HG02763 (cell line): ENCODE measurements around the gene SLC9A2.

Source experiments
- ATAC-seq: cut with Tn5 transposase; IDR thresholded peaks from one replicate; pipeline ENCODE4 v1.9.1; 2021; ENCODE audit warnings: mild to moderate bottlenecking, moderate library complexity; ENCODE audit not compliant: unreplicated experiment

Gene SLC9A2

DNA sequence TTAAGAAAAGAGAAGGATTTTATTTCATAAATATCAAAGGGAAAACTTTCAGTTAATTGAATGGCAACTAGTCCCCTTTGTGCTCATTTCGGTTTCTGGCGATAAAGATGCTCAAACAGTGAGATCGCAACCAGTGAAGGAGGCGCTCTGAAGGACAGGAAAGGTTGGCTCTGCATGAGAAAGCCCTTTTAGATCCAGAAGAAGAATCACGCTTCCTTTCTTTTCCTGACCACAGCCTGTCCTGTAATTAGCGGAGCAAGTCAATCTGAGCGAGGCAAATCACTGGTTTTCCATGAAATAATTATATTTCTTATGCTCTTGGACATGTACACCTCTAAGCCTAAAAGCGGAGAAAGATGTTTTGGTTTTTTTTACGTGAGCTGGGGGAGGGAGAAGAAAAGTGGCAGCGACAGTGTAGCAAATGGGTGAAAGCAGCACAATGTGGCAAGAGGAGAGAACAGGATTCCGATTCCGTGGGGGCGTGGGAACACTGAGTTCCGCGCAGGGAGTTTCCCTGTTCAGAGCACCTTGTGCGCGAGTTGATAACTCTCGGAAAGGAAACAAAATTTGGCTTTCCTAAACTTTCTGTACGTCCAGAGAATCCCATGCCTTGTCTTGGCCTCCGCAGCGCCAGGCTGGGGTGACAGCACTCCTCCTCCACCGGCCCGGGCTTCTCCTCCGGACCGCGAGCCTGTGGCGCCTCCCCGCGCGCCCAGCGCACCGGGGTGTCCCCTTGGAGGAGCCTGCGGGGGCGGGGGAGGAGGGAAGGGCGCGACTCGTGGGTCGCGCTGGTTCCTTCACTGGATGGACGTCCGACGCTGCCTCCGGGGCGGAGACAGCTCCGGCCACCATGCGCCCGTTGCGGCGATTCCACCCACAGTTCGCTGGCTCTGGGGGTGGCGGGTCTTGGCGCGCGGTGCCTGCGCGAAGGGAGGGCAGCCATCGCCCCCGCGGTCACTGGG lies 620 bp upstream of the SLC9A2 start:
- no peak for ATAC-seq

DNA sequence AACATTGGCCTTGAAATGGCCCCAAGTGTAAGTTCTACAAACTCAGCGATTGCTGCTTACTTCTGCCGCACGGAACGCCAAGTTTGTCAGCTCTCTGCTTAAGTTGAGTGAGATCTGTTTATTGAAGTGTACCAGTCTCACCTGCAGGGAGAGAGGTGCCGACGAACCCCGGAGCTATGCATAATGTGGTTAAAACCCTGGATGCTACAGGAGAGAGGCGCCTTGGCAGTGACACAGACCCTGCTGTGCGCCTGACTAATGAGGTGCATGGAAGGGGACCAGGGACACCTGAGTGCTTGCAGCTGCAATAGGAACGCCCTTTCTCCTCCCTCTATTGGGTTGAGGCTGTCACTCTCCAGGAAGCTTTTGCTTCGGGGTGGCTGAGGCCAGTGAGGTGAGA lies 979 bp downstream of the SLC9A2 start:
- no peak for ATAC-seq

DNA sequence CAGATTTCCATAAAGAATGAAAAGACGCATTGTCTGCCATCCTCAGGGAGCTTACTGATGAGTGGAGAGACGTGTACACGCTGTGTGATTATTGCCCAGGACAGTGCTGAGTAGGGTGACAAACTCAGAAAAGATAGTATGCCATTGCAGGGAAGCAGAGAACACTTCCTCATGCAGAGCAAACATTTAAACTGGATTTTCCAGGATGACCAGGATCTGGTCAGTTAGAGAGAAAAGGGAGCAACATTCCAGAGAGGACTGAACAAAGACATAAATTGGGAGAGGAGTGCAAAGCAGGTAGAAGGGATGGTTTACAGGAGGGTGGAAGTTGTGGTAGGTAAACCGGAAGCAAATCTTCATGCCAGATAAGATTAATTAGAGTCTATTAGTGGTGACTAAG lies 2.3 kb downstream of the SLC9A2 start:
- no peak for ATAC-seq

DNA sequence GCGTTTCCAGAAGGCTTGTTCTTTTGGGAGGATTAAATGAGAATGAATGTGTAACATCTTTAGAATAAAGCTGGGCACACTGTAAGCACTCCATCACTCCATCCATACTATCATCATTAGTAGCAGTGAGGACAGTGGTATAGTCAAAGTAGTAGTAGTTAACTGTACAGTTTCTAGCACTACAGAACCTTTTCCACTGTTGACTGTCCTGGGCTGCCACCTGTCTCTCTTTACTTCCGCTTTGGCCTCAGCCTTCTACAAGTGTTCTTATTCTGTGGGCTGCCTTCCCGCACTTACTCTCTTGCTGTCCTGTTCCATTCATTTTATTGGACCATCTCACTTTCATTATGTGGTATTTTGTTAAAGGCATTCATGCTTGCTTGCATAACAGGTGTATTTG lies 3.3 kb downstream of the SLC9A2 start:
- no peak for ATAC-seq

DNA sequence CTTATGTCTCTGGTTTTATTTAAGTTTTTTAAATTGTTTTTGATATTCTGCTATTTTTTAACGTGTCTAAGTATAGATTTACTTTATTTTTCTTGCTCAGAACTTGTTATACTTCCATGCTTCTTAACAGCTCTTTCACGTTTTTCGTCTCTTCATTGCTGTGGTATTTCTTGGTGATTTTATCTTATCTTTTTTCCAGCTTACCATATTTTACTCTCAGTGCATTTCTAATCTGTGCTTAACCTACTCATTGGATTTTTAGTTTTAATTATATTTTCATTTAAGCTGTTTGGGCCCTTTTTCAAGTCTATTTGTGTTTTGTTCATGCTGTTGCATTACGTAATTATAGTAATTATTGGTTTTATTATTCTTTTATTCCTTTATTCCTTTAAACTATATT lies 11.1 kb downstream of the SLC9A2 start:
- no peak for ATAC-seq

DNA sequence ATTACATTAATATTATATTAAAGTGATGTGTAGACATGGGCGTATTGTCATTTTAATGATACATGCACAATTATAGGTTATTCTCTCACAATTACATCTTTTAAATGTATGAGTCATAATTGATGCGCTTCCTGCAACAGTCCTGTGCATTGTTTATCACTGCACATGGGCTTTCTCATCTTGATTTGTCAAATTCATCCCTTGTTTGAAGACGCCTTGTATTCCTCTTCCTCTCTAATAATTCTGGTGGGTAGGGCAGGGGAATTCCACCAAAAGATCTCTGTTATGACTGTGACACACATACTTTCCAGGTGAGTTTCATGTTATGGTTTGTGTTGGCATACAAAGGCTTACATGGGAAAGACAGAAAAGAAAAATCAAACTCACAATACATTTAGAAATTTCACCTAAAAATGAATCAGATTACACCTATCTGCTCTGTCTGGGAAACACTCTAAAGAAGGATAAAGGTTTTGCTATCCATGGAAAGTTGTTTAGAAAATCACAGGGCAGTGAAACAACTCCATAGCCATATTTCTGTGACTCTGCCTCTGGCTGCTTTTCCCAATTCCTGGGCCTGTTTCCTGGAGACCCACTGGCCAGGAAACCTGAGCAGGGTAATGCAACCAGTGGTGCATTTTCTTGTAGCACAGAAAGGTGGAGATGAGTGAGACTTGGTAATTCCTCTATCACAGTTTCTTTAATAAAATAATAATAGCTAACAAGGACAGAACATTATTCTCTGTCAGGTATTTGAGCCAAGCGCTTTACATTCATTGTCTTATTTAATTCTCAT lies 13.2 kb downstream of the SLC9A2 start:
- ATAC-seq = no peak

DNA sequence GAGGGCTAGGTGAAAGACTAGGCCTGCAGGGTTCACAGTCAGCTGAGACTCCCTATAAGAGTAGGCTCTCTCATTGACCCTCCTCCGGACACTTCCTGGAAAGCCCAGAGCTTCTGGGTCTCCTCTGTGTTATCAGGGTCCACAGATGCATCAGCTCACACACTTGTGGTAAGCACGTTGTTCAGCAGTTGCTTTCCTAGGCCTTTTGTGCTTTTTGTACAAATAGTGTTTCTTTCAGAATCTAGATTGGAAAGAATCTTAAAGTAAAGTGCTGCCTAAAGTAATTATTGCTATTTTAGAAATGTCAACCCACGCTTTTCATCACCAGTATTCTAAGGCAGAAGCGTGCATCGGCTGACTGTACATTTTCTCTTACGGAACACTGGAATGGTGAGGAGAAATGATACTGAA lies 15.5 kb downstream of the SLC9A2 start:
- no peak for ATAC-seq

DNA sequence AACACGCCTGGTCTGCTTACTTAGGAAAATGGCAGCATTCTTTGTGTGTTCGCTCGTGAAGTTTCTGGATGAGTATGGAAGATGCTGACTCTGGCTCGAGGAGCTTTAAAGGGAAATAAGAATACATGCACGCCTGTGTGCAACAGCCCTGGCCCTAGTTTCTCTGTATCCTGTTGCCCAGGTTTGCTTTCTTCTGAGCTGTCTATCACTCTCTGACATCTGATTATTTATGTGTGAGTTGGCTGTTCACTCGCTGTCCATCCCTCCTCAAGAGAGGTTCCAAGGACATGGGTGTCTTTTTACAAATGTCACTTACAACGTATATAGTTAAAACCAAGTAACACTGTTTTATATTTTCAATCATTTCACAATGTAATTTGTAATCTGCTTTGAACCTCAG lies 16.0 kb downstream of the SLC9A2 start:
- no peak for ATAC-seq

DNA sequence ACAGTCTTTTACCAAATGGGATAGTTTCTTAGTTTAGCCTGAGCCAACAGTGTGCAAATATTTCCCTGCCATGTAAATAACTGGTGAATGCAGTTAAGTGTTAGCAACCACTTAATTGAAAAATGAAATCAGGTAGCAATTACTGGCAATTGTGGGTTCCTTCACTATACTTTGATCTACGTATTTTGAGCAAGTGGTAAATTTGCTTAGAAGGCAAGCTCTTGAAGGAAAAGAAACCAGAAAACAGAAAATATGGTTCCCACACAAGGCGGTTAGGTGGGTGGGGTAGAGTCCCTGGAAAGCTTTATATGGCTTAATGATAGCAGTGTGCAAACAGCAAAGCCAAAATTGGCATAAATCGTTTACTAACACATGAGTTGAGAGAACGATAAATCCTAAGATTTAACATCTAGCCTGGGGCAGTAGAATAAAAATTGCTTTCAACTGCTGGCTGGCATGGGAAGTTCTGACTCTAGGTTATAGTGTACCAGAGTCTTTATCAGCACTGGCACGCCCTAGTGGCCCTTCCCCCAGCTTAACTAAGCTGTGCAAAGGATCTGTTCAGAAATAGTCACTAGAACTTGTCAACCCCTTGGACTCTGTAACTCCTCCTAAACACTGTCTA lies 17.0 kb downstream of the SLC9A2 start:
- no peak for ATAC-seq

DNA sequence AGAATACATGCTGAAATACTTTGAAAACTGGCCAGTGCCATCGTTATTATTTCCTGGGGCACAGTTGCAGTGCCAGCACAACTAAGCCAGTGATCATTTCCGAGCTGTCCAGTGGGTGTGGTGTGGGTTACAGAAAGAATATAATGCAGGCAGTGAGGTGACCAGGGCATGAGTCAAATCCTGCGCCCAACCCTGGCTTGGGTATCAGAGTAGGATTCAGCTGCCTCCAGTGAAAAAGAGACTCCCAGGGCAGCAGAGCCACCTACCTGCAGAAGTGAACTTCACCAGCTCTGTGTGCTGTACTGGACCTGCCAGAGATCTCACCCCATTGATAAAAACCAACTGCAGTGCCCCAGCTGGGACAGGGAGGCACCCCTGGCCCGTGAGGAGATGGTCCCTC lies 18.0 kb downstream of the SLC9A2 start:
- no peak for ATAC-seq

DNA sequence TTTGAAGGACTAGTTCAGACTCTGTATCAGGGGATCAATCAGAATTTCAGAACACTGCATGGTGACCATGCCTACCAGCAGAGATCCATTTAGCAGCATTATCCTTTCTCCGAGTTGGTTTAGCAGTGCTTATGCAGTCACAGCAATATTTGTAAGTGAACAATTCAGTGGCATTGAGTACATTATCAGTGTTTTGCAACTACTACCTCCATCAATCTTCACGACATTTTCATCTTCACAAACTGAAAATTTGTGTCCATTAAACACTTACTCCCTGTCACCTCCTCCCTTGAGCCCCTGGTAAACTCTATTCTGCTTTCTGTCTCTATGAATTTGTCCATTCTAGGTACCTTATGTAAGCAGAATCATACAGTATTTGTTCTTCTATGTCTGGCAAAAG lies 20.1 kb downstream of the SLC9A2 start:
- ATAC-seq = no peak

DNA sequence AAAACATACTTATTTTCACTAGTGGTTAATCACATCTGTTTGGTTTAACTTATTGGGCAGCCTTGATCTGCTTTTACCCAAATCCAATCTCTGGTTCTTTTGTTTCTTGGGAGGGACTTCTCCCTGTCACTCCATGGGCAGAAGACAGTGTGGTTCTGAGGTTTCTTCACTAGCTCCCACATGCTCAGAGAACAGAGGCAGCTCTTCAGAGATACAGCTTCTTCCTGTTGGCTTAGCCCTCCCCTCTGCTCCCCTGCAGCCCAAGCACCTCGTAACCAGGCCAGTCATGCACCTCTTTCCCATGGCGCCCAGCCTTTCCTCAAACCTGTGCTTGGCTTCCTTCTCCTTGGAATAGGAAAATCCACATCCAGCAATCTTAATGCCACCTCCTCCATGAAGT lies 32.8 kb downstream of the SLC9A2 start:
- ATAC-seq = no peak

DNA sequence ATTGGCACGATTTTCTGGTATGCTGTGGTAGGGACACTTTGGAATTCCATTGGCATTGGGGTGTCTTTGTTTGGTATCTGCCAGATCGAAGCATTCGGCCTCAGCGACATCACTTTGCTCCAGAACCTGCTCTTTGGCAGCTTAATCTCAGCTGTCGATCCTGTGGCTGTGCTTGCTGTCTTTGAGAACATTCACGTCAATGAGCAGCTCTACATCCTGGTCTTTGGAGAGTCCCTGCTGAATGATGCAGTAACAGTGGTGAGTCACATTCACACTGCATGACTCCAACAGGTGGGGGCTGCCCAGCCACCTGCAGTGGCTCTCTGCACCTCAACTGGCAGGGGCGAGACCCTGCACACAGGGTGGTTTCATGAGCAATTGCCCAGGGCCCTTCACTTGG lies 38.4 kb downstream of the SLC9A2 start:
- ATAC-seq = no peak

DNA sequence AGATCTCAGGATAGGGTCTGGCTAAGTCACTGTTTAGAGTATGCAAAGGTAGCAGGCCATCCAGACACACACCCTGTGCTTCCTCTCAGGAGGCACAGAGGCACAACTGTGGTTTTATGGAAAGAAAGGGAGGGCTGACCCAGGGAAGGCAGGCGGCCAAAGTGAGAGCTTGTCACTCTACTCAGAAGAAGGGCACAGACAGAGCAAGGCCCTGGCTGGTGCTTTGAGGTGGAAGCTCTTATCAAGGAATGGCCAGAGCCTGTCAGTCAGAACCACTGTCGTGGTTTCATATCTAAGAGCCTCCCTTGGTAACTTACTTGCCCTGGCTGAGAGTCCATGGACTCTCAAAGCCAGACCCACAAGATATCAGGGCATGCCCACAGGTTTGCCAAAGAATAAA lies 40.7 kb downstream of the SLC9A2 start:
- ATAC-seq = no peak

DNA sequence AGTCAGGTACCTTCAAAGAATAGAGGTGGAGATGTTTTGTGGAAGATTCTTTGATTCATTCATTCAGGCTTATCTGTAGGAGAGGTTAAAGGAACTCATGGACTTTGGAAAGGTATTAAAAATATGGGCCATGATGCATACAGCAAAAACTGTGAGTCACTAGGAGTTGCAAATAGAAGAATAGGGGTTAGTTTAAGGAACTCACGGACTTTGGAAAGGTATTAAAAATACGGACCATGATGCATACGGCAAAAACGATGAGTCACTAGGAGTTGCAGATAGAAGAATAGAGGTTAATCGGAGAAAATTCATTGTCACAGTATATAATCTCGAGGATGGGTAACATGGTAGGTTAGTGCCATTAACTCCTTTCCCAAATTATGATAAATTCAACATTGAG lies 41.2 kb downstream of the SLC9A2 start:
- no peak for ATAC-seq

DNA sequence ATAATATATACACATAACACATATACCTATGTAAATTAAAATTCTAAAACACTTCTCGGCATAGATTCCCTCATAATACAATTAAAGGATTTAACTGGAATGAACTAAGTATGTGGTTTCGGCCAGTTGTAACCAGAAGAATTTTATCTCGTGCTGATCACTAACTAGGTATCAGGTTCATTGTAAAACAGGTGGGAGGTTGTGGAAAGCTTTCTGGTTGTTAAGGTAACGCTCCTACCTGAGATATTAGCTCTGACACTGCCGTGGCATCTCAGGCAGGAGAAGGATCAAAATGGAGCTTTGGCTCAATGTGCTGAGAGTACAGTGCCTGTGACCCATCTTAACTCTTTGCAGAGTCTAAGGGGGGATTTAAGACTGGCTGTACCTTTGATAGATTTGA lies 42.5 kb downstream of the SLC9A2 start:
- ATAC-seq = no peak

DNA sequence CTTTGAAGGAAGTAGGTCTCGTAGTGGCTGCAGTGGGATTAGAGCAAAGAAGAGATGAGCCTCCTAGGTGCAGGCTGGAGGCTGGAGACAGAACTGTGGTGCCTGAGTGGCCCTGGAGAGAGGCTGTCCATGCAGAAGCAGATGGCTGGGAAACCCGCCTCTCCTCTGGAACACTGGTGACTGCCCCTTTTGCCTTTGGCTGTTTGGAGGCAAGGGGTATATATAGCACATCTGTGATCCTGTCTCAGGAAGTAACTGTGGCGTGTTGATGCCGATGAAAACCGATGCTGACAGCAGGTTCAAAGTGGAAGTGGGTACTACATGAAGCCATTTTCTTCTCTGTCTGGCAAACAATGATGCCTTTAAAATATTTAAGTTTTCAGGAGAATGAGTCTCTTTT lies 43.5 kb downstream of the SLC9A2 start:
- no peak for ATAC-seq

DNA sequence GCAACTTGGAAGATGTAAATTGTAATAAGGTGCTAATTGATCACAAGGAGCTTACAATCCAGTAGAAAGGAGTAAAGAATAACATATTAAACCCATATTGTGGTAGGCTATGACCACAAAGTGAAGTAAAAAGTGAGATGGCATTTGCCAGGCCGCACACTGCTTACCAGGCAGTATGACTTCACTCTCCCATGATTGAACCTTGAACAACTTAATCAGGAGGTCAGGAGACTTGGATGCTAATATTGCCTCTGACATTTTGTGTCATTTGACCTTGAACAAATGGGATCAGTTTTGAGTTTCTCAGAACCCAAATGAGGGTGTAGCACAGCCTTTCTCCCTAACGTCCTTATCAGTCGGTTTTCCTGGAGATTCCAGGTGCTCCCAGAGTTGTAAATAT lies 44.0 kb downstream of the SLC9A2 start:
- ATAC-seq = no peak

DNA sequence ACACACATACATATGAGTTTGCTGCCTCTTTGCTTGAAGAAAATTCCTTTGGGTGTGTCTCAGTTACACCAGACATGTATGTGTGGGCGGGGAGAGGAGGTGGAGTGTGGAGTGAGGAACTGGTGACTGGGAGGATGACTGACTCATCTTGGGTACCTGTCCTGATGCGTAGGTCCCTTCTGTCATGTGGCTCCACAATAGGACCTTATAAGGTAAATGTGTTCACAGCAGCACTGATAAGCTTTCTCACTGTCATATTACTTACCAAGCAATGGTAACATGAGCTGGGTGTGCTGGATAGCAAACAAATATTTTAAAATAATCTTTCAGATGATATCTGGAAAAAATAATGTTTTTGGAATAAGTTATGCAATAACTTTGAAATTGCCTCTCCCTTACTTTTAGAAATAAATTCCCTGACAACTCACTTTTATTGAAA lies 45.1 kb downstream of the SLC9A2 start:
- no peak for ATAC-seq

DNA sequence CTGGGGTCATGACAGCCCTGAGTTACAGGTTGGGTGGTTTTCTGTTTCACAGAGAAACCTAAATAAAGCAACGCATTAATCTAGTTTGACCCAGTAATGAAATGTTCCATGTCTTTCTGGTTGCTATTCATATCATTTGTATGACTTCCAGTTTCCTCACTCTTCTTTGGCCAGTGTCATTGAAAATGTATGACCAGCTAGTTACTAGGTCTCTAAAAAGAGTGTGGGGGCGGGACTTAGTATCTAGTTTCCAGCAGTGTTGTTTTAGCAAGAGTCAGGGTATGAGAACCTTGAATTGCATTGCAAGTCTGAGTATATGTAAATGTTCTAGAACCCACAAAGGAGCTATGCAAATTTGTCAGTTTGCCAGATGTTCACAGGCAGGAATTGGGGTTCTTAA lies 47.7 kb downstream of the SLC9A2 start:
- no peak for ATAC-seq

DNA sequence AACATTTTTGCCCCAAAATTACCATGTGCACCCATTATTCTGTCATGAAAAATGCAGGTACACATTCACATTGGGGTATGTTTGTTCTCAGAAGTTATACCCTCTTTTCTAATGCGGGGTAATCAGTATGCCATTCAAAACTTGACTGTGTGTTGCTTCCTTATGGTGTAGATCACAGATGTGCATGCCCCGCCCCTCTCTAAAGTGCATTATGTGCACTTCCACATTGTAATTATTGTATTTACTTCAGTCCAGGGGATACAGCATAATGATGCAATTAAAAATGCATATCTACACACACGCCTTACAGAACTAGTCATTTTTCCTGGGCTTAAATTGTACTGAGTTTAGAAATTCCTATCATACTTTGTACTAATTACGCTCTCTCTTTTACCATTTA lies 48.8 kb downstream of the SLC9A2 start:
- ATAC-seq = no peak

DNA sequence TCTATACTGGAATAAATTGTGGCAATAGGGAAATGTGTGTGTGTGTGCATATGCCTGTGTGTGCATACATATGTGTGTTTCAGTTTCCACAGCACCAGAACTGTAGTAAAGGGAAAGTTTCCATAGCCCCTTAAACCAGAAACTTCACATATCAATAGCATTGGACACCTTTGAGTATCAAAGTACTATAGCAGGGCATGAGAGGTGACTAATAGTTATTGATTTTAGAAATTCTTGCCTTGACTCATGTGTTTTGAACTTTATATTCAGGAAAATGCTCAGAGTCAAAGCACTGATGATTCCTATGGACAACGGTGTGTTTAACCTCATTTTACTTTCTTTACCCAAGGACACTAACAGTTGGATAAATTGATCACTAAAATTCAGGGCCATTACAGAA lies 50.0 kb downstream of the SLC9A2 start:
- ATAC-seq = no peak
